Stromal cell of bone marrow (primary cell): Measurements from ENCODE around the gene KLK8.
"Not testable (repeated sequence)": the region's sequence is repeated elsewhere in the genome, so short reads cannot be mapped to it uniquely, and the experiment has no call there.

Experiments
- DNase-seq: peaks from one replicate; pipeline ENCODE4 v3.0.0-alpha.2; 2012; ENCODE audit warnings: low read depth

Gene KLK8

DNA sequence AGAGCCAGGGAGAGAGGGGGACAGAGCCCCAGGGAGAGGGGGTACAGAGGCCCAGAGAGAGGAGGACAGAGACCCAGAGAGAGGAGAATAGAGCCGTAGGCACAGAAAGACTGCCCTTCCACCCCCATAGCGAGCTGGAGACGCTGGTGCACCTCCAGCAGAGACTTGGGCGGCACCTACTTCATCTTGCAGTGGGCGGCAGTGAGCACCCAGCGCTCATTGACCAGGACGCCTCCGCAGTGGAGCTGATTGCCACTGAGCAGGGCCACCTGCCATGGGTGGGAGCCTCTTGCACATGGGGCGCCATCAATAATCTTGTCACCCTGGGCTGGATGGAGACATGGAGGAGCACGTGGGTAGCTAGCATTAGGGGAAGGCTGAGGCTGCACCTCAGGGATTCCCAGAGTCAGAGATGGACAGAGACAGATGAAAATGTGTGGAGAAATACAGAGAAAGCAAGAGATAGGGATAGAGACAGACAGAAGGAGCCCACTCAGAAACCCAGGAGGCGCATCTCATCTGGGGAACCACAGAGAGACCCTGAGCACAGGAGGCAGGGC, 19.7 kb downstream of the KLK8 start:
- DNase-seq: no peak

DNA sequence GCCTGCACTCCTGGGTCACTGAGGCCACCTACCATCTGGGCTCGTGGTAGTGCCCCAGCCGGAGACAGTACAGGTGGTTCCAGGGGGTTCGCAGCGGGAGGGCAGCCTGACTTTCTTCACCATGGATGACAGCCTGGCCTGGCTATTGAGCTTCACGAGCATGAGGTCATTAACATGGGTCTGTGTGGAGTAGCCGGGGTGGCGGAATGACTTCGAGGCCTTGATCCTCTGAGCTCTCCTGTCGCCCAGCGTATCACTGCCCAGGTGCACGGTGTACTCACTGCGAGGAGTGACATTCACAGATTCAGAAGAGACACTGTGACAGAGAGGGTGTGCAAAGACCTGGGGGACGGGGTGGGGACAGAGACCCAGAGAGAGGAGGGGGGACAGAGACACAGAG, 21.2 kb downstream of the KLK8 start:
- no peak for DNase-seq

DNA sequence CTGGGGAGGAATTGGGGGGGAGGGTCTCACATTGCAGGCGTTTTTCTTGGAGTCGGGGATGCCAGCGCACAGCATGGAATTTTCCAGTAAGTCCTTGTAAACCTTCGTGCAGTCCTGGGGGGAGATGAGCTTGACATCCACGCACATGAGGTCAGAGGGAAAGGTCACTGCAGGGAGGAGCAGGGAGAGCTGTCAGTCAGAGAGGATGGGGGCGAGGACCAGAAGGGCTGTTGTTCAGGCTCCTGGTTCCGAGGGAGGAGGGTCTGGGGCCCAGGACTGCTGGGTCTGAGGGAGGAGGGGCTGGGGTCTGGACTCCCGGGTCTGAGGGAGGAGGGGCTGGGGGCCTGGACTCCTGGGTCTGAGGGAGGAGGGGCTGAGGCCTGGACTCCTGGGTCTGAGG, 21.6 kb downstream of the KLK8 start:
- no peak for DNase-seq

DNA sequence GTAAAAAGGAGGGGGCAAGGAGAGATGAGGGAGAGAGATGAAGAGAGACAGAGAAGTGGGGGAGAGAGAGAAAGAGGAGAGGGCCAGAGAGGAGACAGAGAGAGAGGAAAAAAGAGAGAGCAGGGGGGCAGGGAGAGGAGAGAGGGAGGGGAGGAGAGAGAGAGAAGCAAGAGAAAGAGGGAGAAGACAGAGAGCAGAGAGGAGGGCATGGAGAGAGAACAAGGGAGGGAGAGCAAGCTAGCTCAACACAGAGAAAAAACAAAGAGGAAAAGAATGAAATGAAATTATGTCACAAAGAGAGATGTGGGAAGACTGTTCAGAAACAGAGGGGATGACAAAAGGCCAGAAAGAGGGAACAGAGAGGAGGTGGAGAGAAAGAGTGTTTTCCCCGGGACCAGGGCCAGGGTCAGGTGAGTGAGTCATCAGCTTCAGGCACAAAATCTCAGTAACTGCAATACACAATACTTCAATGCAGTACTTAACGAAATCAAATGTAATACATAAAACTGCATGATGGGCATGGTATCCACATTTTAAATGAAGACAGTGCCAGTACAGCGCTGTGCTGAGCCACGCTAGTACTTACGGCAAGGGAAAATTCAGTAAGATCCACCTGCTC, 22.5 kb downstream of the KLK8 start:
- DNase-seq: no peak

DNA sequence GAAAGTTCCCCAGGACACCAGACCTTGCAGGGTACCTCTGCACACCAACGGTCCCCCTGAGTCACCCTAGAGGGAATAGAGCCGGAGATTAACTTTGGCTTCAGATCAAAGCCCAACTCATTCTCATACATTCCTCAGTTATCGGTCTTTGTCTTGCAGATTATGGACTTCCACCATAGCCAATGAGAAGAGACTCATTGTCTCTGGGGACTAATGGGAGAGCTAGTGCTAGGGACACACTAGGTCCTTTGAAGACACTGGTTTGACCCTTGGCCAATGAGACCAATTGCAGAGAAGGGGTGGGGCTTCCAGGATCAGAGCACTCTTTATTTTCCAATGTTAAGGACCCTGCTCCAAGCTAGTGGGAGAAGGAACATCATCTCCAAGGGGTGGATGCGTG, 23.8 kb downstream of the KLK8 start:
- DNase-seq: no peak

DNA sequence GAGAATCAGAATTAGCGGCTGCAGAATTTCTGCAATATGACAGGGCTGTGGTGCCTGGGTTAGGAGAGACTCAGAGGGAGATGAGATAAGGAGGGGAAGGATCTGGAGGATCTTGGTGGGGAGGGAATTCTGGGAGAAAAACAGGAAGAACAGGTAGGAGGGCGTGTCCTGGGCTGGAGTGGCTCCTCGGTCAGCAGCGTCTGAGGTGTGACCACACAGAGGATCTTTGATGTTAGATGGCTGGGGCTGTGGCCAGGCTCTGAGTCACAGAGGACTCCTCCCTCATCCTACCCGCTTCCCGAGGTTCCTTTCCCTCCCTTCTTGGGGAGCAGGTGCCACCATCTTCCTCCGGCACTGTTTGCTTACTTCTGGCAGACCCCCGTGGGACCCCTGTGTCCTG, 25.6 kb downstream of the KLK8 start:
- no peak for DNase-seq

DNA sequence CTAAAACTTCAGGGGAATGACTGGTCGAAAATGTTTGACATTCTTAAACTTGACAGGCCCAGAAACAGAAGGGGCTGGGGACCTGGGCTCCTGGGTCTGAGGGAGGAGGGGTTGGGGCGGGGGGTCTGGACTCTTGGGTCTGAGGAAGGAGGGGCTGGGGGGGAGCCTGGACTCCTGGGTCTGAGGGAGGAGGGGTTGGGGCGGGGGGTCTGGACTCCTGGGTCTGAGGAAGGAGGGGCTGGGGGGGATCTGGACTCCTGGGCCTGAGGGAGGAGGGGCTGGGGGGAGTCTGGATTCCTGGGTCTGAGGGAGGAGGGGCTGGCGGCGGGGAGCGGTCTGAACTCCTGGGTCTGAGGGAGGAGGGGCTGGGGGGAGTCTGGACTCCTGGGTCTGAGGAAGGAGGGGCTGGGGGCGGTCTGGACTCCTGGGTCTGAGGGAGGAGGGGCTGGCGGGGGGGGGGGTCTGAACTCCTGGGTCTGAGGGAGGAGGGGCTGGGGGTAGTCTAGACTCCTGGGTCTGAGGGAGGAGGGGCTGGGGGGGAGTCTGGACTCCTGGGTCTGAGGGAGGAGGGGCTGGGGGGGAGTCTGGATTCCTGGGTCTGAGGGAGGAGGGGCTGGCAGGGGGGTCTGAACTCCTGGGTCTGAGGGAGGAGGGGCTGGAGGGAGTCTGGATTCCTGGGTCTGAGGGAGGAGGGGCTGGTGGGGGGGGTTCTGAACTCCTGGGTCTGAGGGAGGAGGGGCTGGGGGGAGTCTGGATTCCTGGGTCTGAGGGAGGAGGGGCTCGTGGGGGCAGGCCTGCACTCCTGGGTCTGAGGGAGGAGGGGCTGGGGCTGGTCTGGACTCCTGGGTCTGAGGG, 26.5 kb downstream of the KLK8 start:
- DNase-seq: no peak

DNA sequence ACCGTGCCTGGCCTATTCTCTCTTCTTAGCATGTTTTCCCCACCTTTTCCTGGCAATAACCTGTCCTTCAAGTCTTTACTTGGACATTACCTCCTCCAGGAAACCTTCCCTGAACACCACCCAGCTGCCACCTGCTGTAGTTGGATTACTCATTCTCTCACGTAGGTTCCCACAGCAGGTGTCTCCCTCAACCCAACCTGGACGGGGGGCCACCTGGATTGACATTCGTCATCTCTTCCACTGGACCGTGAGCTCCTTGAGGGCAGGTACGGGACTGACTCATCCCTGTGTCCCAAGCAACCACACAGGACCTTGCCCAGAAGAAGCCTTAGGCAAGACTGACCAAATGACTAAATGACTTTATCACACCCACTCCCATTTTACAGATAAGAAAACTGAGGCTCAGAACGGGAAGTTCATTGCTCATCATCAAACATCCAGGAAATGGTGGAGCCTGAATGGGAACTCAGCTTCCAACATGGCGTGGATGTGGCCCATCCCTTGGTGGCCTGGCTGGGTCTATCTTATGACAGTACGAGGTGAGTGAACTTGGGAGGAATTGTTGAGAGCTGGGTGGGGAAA, 28.5 kb downstream of the KLK8 start:
- no peak for DNase-seq

DNA sequence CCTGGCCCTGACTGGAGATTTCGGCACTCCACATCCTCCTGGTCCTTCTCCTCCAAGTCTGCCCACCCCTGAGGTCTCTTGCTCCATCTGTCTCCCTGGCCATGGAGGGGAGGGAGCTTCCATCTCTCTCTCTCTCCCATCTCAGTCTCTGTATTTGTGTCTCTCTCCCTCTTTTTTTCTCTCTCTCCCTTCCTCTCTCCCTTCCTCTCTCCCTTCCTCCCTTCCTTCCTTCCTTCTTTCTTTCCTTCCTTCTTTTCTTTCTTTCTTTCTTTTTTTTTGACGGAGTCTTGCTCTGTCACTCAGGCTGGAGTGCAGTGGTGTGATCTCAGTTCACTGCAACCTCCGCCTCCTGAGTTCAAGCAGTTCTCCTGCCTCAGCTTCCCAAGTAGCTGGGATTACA, 31.6 kb downstream of the KLK8 start:
- DNase-seq: not testable (repeated sequence)

DNA sequence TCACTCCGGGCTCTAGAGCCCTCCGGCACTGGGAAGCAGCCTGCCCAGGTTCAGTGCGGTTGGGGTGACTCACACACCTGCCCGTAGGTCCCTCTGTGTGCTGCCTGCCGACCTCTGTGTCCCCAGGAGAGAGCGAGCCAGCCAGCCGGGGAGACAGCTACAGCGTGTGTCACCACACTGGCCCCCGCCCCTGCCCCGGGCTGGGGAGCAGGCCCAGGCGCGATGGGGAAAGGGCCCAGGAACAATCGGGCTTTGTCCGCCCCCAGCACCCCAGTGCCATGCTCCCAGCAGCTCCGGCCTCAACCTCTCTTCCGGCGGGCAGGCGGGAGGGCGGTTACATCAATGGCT, 32.0 kb downstream of the KLK8 start, which contains the start of gene KLK6:
KLK6 (minus strand) TSS at position 179 of the 348 bp plus-strand sequence. CDS start 1,487 bp downstream, outside the sequence.
- no peak for DNase-seq

DNA sequence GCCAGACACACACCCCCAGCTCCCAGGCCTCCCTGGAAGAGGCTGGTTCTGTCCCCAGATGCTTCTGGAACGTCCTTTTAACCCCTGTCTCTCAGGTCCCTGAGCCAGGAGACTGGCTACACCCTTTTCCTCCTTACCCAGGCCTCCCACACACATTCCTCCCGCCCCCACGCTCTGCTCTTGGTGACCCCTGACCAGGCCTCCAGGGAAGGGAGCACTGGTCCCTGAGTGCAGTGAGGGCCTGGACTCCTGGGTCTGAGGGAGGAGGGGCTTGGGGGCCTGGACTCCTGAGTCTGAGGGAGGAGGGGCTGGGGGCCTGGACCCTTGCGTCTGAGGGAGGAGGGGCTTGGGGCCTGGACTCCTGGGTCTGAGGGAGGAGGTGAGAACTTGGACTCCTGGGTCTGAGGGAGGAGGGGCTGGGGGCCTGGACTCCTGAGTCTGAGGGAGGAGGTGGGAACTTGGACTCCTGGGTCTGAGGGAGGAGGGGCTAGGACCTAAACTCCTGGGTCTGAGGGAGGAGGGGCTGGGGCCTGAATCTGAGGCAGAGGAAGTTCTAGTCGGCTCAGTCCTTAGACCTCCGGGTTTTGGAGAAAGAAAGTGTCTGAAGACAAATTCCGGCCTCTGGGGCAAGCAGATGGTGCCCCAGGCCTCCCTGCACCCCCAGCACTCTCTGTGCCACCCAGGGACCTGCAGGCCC, 32.5 kb downstream of the KLK8 start:
- DNase-seq: no peak

DNA sequence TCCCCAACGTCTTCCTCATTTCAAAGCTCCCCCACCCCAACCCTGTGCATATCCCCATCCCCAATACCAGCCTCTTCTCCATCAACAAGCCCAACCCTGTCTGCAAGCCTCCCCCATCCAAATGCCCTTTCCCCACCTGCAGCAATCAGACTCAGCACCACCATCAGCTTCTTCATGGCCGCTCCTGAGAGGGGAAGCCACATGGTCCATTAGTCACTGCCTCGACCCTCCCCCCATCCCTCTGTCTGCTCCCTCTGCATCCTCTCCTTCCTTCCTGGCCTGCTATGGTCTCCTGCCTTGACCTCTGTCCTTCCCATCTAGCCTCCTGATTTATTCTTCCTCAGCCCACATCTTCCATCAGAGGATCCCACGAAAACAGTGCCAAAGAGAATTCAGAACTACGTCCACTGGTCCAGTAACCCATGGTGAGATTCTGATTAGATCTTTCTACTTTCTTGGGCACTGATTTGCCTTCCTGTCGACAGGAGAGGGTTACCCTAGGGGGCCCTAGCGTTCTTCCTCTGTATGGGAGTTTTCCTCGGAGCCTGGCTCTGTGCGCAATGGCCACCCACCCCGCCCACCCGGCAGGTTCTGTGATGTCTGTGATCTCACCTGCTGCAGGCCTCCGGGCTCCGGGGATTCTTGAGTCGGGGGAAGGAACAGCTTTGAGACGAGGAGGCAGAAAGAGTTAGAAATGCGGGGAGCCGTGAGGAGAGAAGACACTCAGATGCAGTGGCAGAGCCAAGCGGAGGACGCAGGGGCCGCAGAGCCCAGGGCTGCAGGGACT, 33.3 kb downstream of the KLK8 start:
- DNase-seq: no peak

DNA sequence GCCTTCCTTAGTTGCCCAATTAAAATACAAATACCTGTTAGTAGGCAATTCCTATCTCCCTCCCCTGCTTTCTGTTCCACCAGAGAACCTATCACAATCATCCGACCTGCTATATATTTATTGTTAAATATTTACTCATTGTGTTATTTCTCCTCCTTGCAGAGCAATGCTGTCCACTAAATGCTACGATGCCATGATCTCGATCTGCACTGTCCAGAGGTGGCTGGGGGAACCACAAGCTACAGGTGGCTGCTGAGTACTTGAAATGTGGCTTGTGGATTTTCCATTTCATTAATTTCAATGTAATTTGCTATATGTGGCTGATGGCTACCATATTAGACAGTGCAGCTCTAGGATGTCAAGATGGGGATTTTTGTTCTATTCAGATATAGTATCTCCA, 37.1 kb downstream of the KLK8 start:
- no peak for DNase-seq

DNA sequence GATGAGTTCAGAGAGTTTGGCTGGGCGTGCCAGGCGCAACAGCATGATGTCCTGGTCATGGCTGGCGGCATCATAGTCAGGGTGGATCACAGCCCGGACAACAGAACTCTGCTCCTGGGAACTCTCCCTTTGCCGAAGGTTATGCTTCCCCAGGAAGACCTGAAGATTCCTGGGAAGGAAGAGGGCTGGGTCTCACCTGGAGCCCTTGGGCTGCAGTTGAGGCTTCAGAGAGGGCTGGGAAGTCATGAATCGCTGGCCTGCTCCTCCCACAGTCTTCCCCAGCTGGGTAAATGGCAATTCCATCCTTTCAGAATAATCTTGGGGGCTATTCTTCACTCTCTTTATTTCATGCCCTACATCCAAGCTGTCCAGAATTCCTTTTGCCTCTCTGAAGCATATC, 38.0 kb downstream of the KLK8 start:
- DNase-seq: no peak

DNA sequence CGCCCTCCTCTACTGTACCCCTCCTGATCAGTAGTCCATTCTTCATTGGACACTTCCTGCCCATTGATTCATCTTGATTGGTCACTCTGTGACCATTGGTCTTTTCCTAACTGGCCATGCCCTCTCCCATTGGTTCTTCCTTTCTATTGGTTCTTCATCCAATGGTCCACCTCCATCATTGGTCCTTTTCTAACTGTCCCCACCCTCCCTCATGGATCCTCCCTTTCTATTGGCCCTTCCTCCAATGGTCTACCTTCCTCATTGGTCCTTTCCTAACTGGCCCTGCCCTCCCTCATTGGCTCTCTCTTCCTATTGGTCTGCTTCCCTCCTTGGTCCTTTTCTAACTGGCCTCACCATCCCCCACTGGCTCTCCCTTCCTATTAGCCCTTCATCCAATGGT, 39.2 kb downstream of the KLK8 start:
- no peak for DNase-seq

DNA sequence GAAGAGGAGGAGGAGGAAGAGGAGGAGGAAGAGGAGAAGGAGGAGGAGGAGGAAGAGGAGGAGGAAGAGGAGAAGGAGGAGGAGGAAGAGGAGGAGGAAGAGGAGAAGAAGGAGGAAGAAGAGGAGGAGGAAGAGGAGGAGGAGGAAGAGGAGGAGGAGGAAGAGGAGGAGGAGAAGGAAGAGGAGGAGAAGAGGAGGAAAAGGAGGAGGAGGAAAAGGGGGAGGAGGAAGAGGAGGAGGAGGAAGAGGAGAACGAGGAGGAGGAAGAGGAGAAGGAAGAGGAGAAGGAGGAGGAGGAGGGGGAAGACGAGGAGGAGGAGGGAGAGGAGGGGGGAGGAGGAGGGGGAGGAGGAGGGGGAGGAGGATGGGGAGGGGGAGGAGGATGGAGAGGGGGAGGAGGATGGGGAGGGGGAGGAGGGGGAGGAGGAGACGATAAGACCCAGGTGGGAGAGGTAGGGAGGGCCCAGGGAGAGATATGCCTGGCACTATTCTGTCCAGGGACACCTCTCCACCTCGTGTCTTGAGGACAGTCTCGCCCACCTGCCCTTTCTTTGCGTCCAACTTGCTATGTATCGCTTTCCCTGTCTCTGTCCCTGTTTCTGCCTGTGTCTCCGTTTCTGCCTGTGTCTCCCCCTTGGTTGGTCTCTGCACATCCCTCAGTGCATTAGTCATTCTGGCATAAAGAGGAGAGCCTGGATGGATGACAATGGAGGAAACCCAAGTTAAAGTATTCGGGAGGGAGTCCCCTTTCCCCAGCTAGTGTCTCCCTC, 41.5 kb downstream of the KLK8 start:
- no peak for DNase-seq

DNA sequence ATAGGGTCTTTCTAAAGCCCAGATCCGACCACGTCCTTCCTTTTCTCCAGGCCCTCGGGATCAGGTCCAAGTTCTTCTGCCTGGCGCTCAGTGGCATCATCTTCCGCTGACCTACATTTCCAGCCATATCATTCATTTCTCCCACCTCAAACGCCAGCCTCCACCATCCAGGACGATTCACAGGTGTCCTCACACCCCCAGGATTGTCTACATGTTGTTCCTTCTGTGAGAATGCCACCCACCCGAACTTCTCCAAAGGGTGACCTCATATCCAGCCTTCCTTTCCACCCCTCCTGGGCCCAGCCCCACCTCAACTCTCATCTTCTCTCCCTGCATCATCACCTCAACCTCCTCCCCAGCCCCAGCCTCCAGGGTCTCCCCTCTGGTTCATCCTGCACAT, 43.8 kb downstream of the KLK8 start:
- no peak for DNase-seq

DNA sequence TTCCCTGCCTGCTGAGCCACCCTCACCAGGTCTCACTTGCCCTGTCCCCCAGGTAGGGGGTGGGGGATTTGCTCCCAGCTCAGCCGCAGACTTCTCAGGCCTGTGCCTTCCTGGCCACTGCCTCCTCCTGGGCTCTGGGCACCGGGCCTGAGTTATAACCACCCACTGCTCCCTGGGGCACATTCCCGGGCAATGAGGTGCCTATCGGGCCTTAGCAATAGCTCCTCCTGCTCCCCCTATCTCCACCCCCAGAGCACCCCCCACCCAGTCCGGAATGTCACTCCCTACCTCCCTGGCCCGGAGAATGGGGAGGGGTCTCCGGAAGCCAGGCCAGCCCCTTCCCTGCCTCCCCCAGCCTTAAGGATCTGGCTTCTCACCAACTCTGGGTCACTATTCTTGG, 48.5 kb downstream of the KLK8 start, which contains the start of gene KLK5:
KLK5 (minus strand) TSS at position 129 of the 400 bp plus-strand sequence. CDS start 381 bp downstream, outside the sequence.
- DNase-seq: no peak

DNA sequence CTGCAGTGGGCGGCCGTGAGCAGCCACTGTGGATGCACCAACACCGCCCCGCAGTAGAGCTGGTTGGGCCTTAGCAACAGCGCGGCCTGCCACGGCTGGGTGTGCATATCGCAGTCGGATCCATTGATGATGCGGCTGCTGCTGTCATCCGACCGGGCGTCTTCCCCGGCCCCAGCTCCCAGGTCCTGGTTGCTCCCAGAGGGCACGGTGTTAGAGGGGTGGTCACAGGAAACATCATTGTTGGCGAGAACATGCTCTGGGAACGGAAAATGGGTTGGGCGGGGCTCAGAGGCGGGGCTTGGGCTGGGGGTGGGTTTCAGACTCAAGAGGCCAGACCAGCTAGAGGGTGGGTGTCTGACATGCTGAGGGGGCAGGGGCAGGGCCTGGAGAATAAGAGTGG, 51.5 kb downstream of the KLK8 start:
- no peak for DNase-seq

DNA sequence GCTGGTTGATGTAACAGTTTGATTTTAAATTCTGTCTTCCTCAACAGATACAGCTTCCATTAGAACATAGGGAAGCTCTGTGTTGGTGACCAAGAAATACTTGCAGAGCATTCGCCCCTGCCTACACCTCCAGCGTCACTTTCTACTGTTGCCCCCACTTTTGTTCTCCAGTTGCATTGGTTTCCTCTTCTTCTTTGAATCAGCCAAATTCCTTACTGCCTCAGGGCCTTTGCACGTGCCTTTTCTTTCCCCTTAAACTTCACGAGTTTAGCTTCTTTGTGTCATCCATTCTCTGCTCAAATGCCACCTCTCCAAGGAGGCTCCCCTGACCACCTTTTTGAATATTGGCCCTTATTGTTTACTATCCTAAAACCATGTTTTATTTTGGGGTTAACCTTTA, 54.3 kb downstream of the KLK8 start:
- DNase-seq: no peak
